Endothelial cell of umbilical vein (primary cell): Measurements from ENCODE around the gene VSX1. TPM values are rescaled to one million over a fixed set of nuclear protein-coding genes. Genes with fewer than 3 reads are reported as not detected.

Experiments
- BruUV-seq: library from RNA; stranded (reverse); fragments of 400-500 nt; replicated peaks from 2 replicates; lab custom pipeline; 2021; lab: Mats Ljungman, UMichigan
- CTCF ChIA-PET: fragments of 300-600, 350-600 bp; sonication (Branson Sonifier 250); formaldehyde crosslinking; loops from one replicate; lab custom pipeline; 2021; ENCODE audit warnings: antibody characterized with exemption, inconsistent platforms; lab: Charles Lee
- POLR2A ChIA-PET: fragments of 300-600, 350-600 bp; sonication (Branson Sonifier 250); formaldehyde crosslinking; loops from one replicate; lab custom pipeline; 2021; ENCODE audit warnings: antibody characterized with exemption, inconsistent platforms; lab: Charles Lee
- DNase-seq: peaks from one replicate; pipeline ENCODE4 v3.0.0-alpha.2; 2011; ENCODE audit warnings: low read depth, low spot score
- FAIRE-seq: peaks from 2 replicates; lab custom pipeline; 2011; peaks lifted over from hg19 to GRCh38; lab: Jason Lieb, UNC
- H2AFZ ChIP-seq: 2 replicates; pipeline ENCODE4 v1.6.0; 2012; ENCODE audit warnings: low read depth, low read length, control low read depth, inconsistent platforms
- H3K27ac ChIP-seq: 2 replicates; pipeline ENCODE4 v1.5.1; 2011; ENCODE audit warnings: low read depth, mild to moderate bottlenecking, control low read depth, low read length, moderate library complexity; ENCODE audit not compliant: insufficient read depth
- H3K27me3 ChIP-seq, 2 experiments: 2 replicates each; pipeline versions ENCODE4 v1.6.0 to v1.6.1; 2011; ENCODE audit warnings: low read length in 2 of 2, mixed read lengths in 1 of 2; ENCODE audit not compliant: control insufficient read depth in 2 of 2, insufficient read depth in 2 of 2
- H3K36me3 ChIP-seq, 2 experiments: 2 replicates in 1 of 2; 3 replicates in 1 of 2; pipeline ENCODE4 v1.5.1; 2011; ENCODE audit warnings: low read length in 2 of 2, mild to moderate bottlenecking in 1 of 2, moderate library complexity in 1 of 2; ENCODE audit not compliant: control insufficient read depth in 2 of 2, insufficient read depth in 2 of 2; ENCODE audit errors: extremely low read depth in 1 of 2
- H3K4me1 ChIP-seq: 3 replicates; pipeline ENCODE4 v1.5.1; 2011; ENCODE audit warnings: mild to moderate bottlenecking, low read length; ENCODE audit not compliant: control insufficient read depth, insufficient read depth; ENCODE audit errors: extremely low read depth
- H3K4me2 ChIP-seq: 2 replicates; pipeline ENCODE4 v1.6.1; 2011; ENCODE audit warnings: low read length, control low read depth, mixed read lengths; ENCODE audit not compliant: insufficient read depth
- H3K4me3 ChIP-seq, 3 experiments: fragments of 200-600 bp in 1 of 3; sonication (generic), shearing (Covaris generic) in 1 of 3; replicated peaks in 1 of 3; 2 replicates each; pipeline ENCODE4 v1.5.1; 2011 to 2016; ENCODE audit warnings: control low read depth in 3 of 3, low read length in 3 of 3, mild to moderate bottlenecking in 2 of 3, inconsistent platforms in 1 of 3, low read depth in 1 of 3, moderate library complexity in 1 of 3; ENCODE audit not compliant: insufficient read depth in 1 of 3
- H3K79me2 ChIP-seq: 2 replicates; pipeline ENCODE4 v1.6.0; 2012; ENCODE audit warnings: low read length, inconsistent platforms; ENCODE audit not compliant: control insufficient read depth, insufficient read depth
- H3K9ac ChIP-seq: replicated peaks from 2 replicates; pipeline ENCODE3; 2011; ENCODE audit warnings: low read length, control low read depth; ENCODE audit not compliant: insufficient read depth; ENCODE audit errors: extremely low read depth
- H3K9me1 ChIP-seq: replicated peaks from 3 replicates; pipeline ENCODE4 v1.6.0; 2011; ENCODE audit warnings: mild to moderate bottlenecking, low read length; ENCODE audit not compliant: control insufficient read depth, insufficient read depth; ENCODE audit errors: extremely low read depth
- H3K9me3 ChIP-seq: replicated peaks from 2 replicates; pipeline ENCODE4 v1.5.1; 2012; ENCODE audit warnings: low read length, inconsistent platforms; ENCODE audit not compliant: control insufficient read depth, insufficient read depth
- H4K20me1 ChIP-seq: replicated peaks from 2 replicates; pipeline ENCODE3; 2011; ENCODE audit warnings: mild to moderate bottlenecking, low read length; ENCODE audit not compliant: control insufficient read depth, insufficient read depth; ENCODE audit errors: extremely low read depth
- CTCF ChIP-seq, 2 donors: IDR thresholded peaks; 1 replicate in 1 of 2; 2 replicates in 1 of 2; pipeline ENCODE4 v1.5.1; 2011; ENCODE audit warnings: low read length in 2 of 2, mild to moderate bottlenecking in 2 of 2, moderate library complexity in 2 of 2, control low read depth in 1 of 2, inconsistent platforms in 1 of 2, low read depth in 1 of 2; ENCODE audit not compliant: insufficient read depth in 1 of 2; ENCODE audit errors: extremely low read depth in 1 of 2
- EZH2 ChIP-seq: IDR thresholded peaks from 2 replicates; pipeline ENCODE4 v1.6.1; 2012; ENCODE audit warnings: borderline replicate concordance, low read depth, mild to moderate bottlenecking, moderate library complexity, low read length, inconsistent platforms; ENCODE audit not compliant: severe bottlenecking
- FOS ChIP-seq: IDR thresholded peaks from 2 replicates; pipeline ENCODE4 v1.6.1; 2011; ENCODE audit warnings: mild to moderate bottlenecking, low read length, moderate library complexity, borderline replicate concordance; ENCODE audit not compliant: insufficient read depth
- GATA2 ChIP-seq: IDR thresholded peaks from 2 replicates; pipeline ENCODE4 v1.7.0; 2011; ENCODE audit warnings: low read depth, mild to moderate bottlenecking, moderate library complexity, mixed read lengths, low read length; ENCODE audit not compliant: insufficient read length, insufficient read depth
- JUN ChIP-seq: IDR thresholded peaks from 2 replicates; pipeline ENCODE4 v1.6.1; 2011; ENCODE audit warnings: borderline replicate concordance, low read depth; ENCODE audit not compliant: insufficient read length, insufficient read depth
- MYC ChIP-seq: IDR thresholded peaks from one replicate; pipeline ENCODE4 v1.6.1; 2011; ENCODE audit warnings: mild to moderate bottlenecking, low read depth, low read length
- POLR2A ChIP-seq: IDR thresholded peaks from 2 replicates; pipeline ENCODE4 v1.6.1; 2012; ENCODE audit warnings: low read depth, mild to moderate bottlenecking, control low read depth, low read length
- POLR2AphosphoS5 ChIP-seq: IDR thresholded peaks from 2 replicates; pipeline ENCODE4 v1.6.1; 2012; ENCODE audit warnings: low read depth, mild to moderate bottlenecking, control low read depth, low read length, moderate library complexity; ENCODE audit not compliant: insufficient read depth
- dilution Hi-C: fragments of 300-500 bp; cut with MboI; formaldehyde crosslinking; loops from one replicate; pipeline ENCODE4 v1.15.0; 2019; ENCODE audit warnings: low sequenced_read_pairs; ENCODE audit not compliant: extremely low pct_ligation_motif_present
- intact Hi-C: fragments of 100-400 bp; cut with micrococcal nuclease; formaldehyde crosslinking; loops from one replicate; pipeline ENCODE4 v1.10.0; 2022
- polyA plus RNA-seq, 4 experiments: library from polyadenylated mRNA; depleted of rRNA in 3 of 4; stranded (reverse) in 3 of 4; unstranded in 1 of 4; fragments of >200 nt; gene quantifications; 2 replicates each; pipeline versions ENCODE4 v1.2.1 to v1.2.3, GENCODE V29; 2011 to 2012; ENCODE audit warnings: missing spikeins in 1 of 4
- total RNA-seq: library from RNA; stranded (reverse); gene quantifications from 2 replicates; pipeline ENCODE4 v1.2.3, GENCODE V29; 2021

Gene VSX1
- total and polyA plus RNA-seq, 2 donors (not counting 3 experiments of a cell fraction or from before 2014, with no cell fraction given) = not detected

- H3K9me1 ChIP-seq = no peaks in the 10 kb centered on the region
- no peak for FAIRE-seq
- TF ChIP-seq FOS (no peak), EZH2 (no peak), GATA2 (no peak), POLR2AphosphoS5 (no peak), JUN (no peak), CTCF (IDR thresholded peaks at IDR 0.05; ENCODE audit: extremely low read depth in 1 of 2, insufficient read depth in 1 of 2, low read depth in 1 of 2, low read length in 2 of 2) (no peak), POLR2A (no peak), MYC (no peak)
- POLR2A ChIA-PET = no interaction called here
- no peaks in the 10 kb centered on the region for H4K20me1 ChIP-seq
- CTCF ChIA-PET = interaction anchor here (1.0 to 4.4 kb wide), 5 partner anchors 10 to 333 kb away, joined by 3 to 96 read pairs (median 4); partner anchors contain the start of gene APMAP
- DNase-seq = no peak
- no peak overlapping the region for H3K9ac ChIP-seq
- no peaks in the 10 kb centered on the region for H3K9me3 ChIP-seq
- BruUV-seq = no TSS peak
- no peaks in the 10 kb centered on the region for H3K36me3 ChIP-seq
- dilution Hi-C loops (no loop called here), intact Hi-C loops (no loop called here)
- H3K27ac ChIP-seq = no peak overlapping the region
- H3K79me2 ChIP-seq = no peaks in the 10 kb centered on the region
- no peaks in the 10 kb centered on the region for H3K4me1 ChIP-seq
- peaks cover 7 to 10% of the 10 kb centered on the region in 2 experiments for H3K27me3 ChIP-seq
- H3K4me3 ChIP-seq = no peak overlapping the region
- no peak overlapping the region for H2AFZ ChIP-seq
- no peak overlapping the region for H3K4me2 ChIP-seq
Measured at GRCh38 chr20:25066386-25066785, 15.6 kb downstream of the VSX1 start.
